Spleen (tissue), 7 donors: ENCODE results near the gene FOXJ1.

ENCODE experiments used
- CTCF ChIP-seq, 11 experiments: fragments of 200-600 bp in 7 of 11; fragments of 450-650 bp in 4 of 11; sonication (generic) in 4 of 11; IDR thresholded peaks in 8 of 11; conservative IDR thresholded peaks in 3 of 11; 1 replicate in 7 of 11; 2 replicates in 4 of 11; pipeline versions ENCODE4 v1.4.0 to v1.8.0; 2016 to 2021; ENCODE audit warnings: antibody characterized with exemption in 11 of 11, inconsistent platforms in 4 of 11, mild to moderate bottlenecking in 1 of 11
- POLR2AphosphoS5 ChIP-seq, 3 donors: sonication (generic); formaldehyde crosslinking; IDR thresholded peaks; one replicate each; pipeline ENCODE4 v1.5.1; 2017; ENCODE audit warnings: antibody characterized with exemption in 3 of 3
- donor health status: DM: no; HTN: no; CAD: no; lungs with moderate emphysema.
- donor health status: DM: no; HTN: no; CAD: no.
- donor health status: DM: no; HTN: no; CAD: no.

GRCh38 chr17:76091526-76092286 is 49.3 kb downstream of the FOXJ1 start:
- TF ChIP-seq CTCF (IDR thresholded peaks at IDR 0.05 in 8 of 11, conservative IDR thresholded peaks at IDR 0.05 in 3 of 11) (no peak), POLR2AphosphoS5 (IDR thresholded peaks at IDR 0.05) (no peak)
